Gastrocnemius medialis (tissue), 4 donors: Measurements from ENCODE around the gene ZBTB45.

Experiments
- POLR2A ChIP-seq, 2 donors: fragments of 450-650 bp; IDR thresholded peaks; one replicate each; pipeline ENCODE4 v1.6.1; 2017; ENCODE audit warnings: antibody characterized with exemption in 2 of 2, mild to moderate bottlenecking in 2 of 2, moderate library complexity in 2 of 2
- TF ChIP-seq, protein P1 (sequence below), 5 experiments: fragments of 450-650 bp in 3 of 5; fragments of 200-600 bp in 2 of 5; sonication (generic) in 2 of 5; IDR thresholded peaks in 4 of 5; conservative IDR thresholded peaks in 1 of 5; 1 replicate in 4 of 5; 2 replicates in 1 of 5; pipeline ENCODE4 v1.5.1; 2016 to 2019; ENCODE audit warnings: antibody characterized with exemption in 5 of 5, mild to moderate bottlenecking in 3 of 5, moderate library complexity in 3 of 5

- TF ChIP-seq, protein P1, sequence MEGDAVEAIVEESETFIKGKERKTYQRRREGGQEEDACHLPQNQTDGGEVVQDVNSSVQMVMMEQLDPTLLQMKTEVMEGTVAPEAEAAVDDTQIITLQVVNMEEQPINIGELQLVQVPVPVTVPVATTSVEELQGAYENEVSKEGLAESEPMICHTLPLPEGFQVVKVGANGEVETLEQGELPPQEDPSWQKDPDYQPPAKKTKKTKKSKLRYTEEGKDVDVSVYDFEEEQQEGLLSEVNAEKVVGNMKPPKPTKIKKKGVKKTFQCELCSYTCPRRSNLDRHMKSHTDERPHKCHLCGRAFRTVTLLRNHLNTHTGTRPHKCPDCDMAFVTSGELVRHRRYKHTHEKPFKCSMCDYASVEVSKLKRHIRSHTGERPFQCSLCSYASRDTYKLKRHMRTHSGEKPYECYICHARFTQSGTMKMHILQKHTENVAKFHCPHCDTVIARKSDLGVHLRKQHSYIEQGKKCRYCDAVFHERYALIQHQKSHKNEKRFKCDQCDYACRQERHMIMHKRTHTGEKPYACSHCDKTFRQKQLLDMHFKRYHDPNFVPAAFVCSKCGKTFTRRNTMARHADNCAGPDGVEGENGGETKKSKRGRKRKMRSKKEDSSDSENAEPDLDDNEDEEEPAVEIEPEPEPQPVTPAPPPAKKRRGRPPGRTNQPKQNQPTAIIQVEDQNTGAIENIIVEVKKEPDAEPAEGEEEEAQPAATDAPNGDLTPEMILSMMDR (IDR thresholded peaks at IDR 0.05 in 4 of 5, conservative IDR thresholded peaks at IDR 0.05 in 1 of 5) = no peak
- no peak for TF ChIP-seq POLR2A (IDR thresholded peaks at IDR 0.05)
Observed at GRCh38 chr19:58492265-58492664, 27.3 kb downstream of the ZBTB45 start.
